ENCODE measurements around the gene MTCL1.

MTCL1 gene

DNA sequence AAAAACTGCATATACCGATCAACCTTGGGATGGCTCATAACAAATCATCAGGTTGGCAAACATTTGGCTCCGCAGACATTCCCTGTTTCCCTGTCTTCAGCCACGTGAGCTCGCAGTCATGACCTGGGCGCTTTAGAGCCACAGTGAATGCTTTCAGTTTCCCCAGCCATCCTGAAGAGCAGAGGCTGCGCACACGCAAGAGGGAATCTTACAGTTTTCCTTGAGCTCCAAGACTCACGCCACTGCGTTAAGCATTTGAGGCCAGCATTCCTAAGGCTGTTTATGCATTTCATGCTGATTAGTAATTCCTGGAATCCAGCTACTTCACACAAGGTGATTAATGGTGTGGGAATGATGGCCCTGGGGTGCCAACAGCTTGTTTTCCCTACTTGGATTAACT lies 95.1 kb downstream of the MTCL1 start:
- H2AFZ ChIP-seq (ENCODE audit: low read length) = no peak overlapping the region
- H3K4me3 ChIP-seq (ENCODE audit: low read length, poor library complexity, severe bottlenecking) = no peak overlapping the region

DNA sequence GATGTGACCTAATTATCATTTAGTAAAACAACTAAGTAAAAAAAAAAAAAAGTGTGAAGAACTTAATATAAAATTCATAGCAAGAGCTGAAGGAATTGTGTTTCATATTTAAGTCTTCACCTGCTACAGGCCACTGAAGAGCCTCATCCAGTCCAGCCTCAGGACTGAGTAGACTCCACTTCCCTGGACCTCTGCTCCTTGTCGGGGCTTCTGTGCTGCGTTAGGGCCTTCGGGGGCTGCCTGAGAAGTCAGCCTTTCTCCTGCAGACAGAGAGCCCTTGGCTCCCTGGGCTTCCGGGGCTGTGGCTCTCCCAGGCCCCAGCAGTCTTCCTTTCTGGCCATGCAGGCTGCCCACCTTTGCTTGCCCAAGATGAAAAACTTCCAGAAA lies 95.5 kb downstream of the MTCL1 start:
- H3K9me2 ChIP-seq (replicated peaks; ENCODE audit: low read depth, low read length) = no peaks in the 10 kb centered on the region
- no peak overlapping the region for H3K4me2 ChIP-seq (ENCODE audit: low read depth, low read length, poor library complexity, severe bottlenecking)
- H2AFZ ChIP-seq (ENCODE audit: low read length) = no peak overlapping the region
- no peaks in the 10 kb centered on the region for H3K9me3 ChIP-seq (ENCODE audit: insufficient read depth, low read depth, low read length)
- H3K4me1 ChIP-seq (ENCODE audit: insufficient read depth, low read length, poor library complexity, severe bottlenecking) = peaks cover 18% of the 10 kb centered on the region
- H4K20me1 ChIP-seq (ENCODE audit: insufficient read depth, low read length, poor library complexity, severe bottlenecking) = no peaks in the 10 kb centered on the region
- no peaks in the 10 kb centered on the region for H3K27me3 ChIP-seq (ENCODE audit: insufficient read depth, low read length, poor library complexity, severe bottlenecking)
- H3K36me3 ChIP-seq (ENCODE audit: insufficient read depth, low read length) = no peaks in the 10 kb centered on the region
- H3K4me3 ChIP-seq (ENCODE audit: low read length, poor library complexity, severe bottlenecking) = no peak overlapping the region
- no peaks in the 10 kb centered on the region for H3F3A ChIP-seq (ENCODE audit: low read depth)
- no peaks in the 10 kb centered on the region for H3K79me2 ChIP-seq (ENCODE audit: insufficient read depth, low read length)
- TF ChIP-seq EZH2phosphoT487 (IDR thresholded peaks at IDR 0.05; ENCODE audit: borderline replicate concordance) = no peak
- H3K9ac ChIP-seq (ENCODE audit: low read depth, low read length, poor library complexity, severe bottlenecking) = no peak overlapping the region

More for the DNA sequence above, 95.1 kb downstream of the MTCL1 start:
- Histone ChIP-seq H3K9me2 (replicated peaks; ENCODE audit: low read depth, low read length) (no peaks in the 10 kb centered on the region), H3F3A (ENCODE audit: low read depth) (no peaks in the 10 kb centered on the region), H3K9ac (ENCODE audit: low read depth, low read length, poor library complexity, severe bottlenecking) (no peak overlapping the region), H3K9me3 (ENCODE audit: insufficient read depth, low read depth, low read length) (no peaks in the 10 kb centered on the region), H3K79me2 (ENCODE audit: insufficient read depth, low read length) (no peaks in the 10 kb centered on the region), H3K4me1 (ENCODE audit: insufficient read depth, low read length, poor library complexity, severe bottlenecking) (peaks cover 22% of the 10 kb centered on the region), H3K4me2 (ENCODE audit: low read depth, low read length, poor library complexity, severe bottlenecking) (no peak overlapping the region), H3K36me3 (ENCODE audit: insufficient read depth, low read length) (no peaks in the 10 kb centered on the region), H4K20me1 (ENCODE audit: insufficient read depth, low read length, poor library complexity, severe bottlenecking) (no peaks in the 10 kb centered on the region), H3K27me3 (ENCODE audit: insufficient read depth, low read length, poor library complexity, severe bottlenecking) (no peaks in the 10 kb centered on the region)
- no peak for TF ChIP-seq EZH2phosphoT487 (IDR thresholded peaks at IDR 0.05; ENCODE audit: borderline replicate concordance)
- TF ChIP-seq, protein P1, sequence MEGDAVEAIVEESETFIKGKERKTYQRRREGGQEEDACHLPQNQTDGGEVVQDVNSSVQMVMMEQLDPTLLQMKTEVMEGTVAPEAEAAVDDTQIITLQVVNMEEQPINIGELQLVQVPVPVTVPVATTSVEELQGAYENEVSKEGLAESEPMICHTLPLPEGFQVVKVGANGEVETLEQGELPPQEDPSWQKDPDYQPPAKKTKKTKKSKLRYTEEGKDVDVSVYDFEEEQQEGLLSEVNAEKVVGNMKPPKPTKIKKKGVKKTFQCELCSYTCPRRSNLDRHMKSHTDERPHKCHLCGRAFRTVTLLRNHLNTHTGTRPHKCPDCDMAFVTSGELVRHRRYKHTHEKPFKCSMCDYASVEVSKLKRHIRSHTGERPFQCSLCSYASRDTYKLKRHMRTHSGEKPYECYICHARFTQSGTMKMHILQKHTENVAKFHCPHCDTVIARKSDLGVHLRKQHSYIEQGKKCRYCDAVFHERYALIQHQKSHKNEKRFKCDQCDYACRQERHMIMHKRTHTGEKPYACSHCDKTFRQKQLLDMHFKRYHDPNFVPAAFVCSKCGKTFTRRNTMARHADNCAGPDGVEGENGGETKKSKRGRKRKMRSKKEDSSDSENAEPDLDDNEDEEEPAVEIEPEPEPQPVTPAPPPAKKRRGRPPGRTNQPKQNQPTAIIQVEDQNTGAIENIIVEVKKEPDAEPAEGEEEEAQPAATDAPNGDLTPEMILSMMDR (conservative IDR thresholded peaks at IDR 0.05; ENCODE audit: low read length) = no peak

DNA sequence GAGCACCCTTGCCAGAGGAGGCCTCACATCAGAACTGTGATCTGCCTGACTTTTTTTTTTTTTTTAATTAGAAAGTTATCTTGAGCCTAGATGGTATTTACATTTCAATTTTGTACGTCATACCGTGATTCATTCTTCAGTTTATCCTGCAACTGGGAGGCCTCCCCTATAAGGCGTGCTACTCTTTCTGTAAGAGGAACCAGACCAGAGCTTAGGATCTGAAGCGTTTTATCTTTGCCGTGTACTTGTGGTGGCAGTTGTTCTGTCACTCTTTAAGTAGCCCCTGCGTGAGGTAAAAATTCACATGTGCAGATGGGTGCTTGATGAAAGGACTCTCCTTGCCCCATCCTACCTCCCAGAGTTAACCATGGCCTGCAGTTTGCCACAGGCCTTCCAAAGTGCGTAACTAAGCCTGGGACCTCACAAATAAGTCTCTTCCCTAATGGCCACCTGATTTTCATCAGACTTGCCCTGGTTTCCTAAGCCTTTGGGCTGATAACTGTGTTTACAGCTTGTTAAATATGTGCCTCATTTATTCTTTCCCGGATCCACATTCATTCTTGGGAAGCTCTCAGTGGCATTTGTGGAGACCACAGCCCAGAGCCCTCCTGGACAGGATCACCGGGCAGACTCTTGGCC lies 96.0 kb downstream of the MTCL1 start:
- Histone ChIP-seq H3K4me1 (ENCODE audit: insufficient read depth, low read length, poor library complexity, severe bottlenecking) (peaks cover 13% of the 10 kb centered on the region), H3F3A (ENCODE audit: low read depth) (no peaks in the 10 kb centered on the region)

More for the DNA sequence above, 96.0 kb downstream of the MTCL1 start:
- Histone ChIP-seq H3K4me2 (ENCODE audit: low read depth, low read length, poor library complexity, severe bottlenecking) (no peak overlapping the region), H3K9me2 (replicated peaks; ENCODE audit: low read depth, low read length) (no peaks in the 10 kb centered on the region), H3K36me3 (ENCODE audit: insufficient read depth, low read length) (no peaks in the 10 kb centered on the region), H3K9ac (ENCODE audit: low read depth, low read length, poor library complexity, severe bottlenecking) (no peak overlapping the region), H2AFZ (ENCODE audit: low read length) (no peak overlapping the region), H3K79me2 (ENCODE audit: insufficient read depth, low read length) (no peaks in the 10 kb centered on the region), H4K20me1 (ENCODE audit: insufficient read depth, low read length, poor library complexity, severe bottlenecking) (no peaks in the 10 kb centered on the region), H3K9me3 (ENCODE audit: insufficient read depth, low read depth, low read length) (no peaks in the 10 kb centered on the region), H3K27me3 (ENCODE audit: insufficient read depth, low read length, poor library complexity, severe bottlenecking) (no peaks in the 10 kb centered on the region), H3K4me3 (ENCODE audit: low read length, poor library complexity, severe bottlenecking) (no peak overlapping the region)
- no peak for TF ChIP-seq EZH2phosphoT487 (IDR thresholded peaks at IDR 0.05; ENCODE audit: borderline replicate concordance)
- TF ChIP-seq, protein P1 (conservative IDR thresholded peaks at IDR 0.05; ENCODE audit: low read length) = no peak

Measured in Loucy (cell line).